ENCODE data around the gene SLC24A1.

Gene SLC24A1

GRCh38 chr15:65655026-65655425, 33.3 kb downstream of the SLC24A1 start:
- Histone ChIP-seq H3K27ac (ENCODE audit: low read depth, low read length) (no peak overlapping the region), H3K9me3 (ENCODE audit: insufficient read depth, low read depth, low read length) (no peaks in the 10 kb centered on the region), H3K4me1 (ENCODE audit: control insufficient read depth in 1 of 2, insufficient read depth in 2 of 2, low read length in 2 of 2) (no peaks in the 10 kb centered on the region), H3K79me1 (ENCODE audit: low read length) (no peaks in the 10 kb centered on the region), H2BK12ac (ENCODE audit: low read length) (no peak overlapping the region), H3K23ac (ENCODE audit: low read length) (no peak overlapping the region), H3K4me2 (ENCODE audit: low read length) (no peak overlapping the region), H3K27me3 (ENCODE audit: insufficient read depth, low read length) (no peaks in the 10 kb centered on the region), H2AK5ac (ENCODE audit: low read length) (no peak overlapping the region), H4K8ac (ENCODE audit: low read depth, low read length) (no peak overlapping the region), H4K12ac (ENCODE audit: low read depth, low read length) (no peak overlapping the region), H3K79me2 (ENCODE audit: control insufficient read depth, insufficient read depth, low read length, poor library complexity) (no peaks in the 10 kb centered on the region), H4K91ac (ENCODE audit: low read depth, low read length) (no peak overlapping the region), H2AFZ (ENCODE audit: insufficient read depth, low read length, poor library complexity) (no peak overlapping the region), H2BK5ac (ENCODE audit: low read depth, low read length, poor library complexity) (no peak overlapping the region), H3K18ac (ENCODE audit: low read length) (no peak overlapping the region), H3K14ac (ENCODE audit: low read length) (no peak overlapping the region), H3K36me3 (ENCODE audit: control insufficient read depth in 1 of 2, insufficient read depth in 2 of 2, low read length in 2 of 2) (peaks cover 5 to 7% of the 10 kb centered on the region in 2 experiments), H3K4ac (ENCODE audit: low read depth, low read length) (no peak overlapping the region), H2BK120ac (ENCODE audit: insufficient read depth, low read length, poor library complexity) (no peak overlapping the region), H3K4me3 (ENCODE audit: low read depth, low read length) (no peak overlapping the region), H3K9ac (ENCODE audit: low read length) (no peak overlapping the region)
- no CpG with 5 or more reads among the region's 1 CpG for WGBS (ENCODE audit: extremely low coverage, insufficient coverage, insufficient read length)
- DNase-seq: peak in 1 of 2 donors; percentile 41

GRCh38 chr15:65655457-65655856, 33.7 kb downstream of the SLC24A1 start:
- Histone ChIP-seq H3K14ac (ENCODE audit: low read length) (no peak overlapping the region), H3K4me1 (ENCODE audit: control insufficient read depth in 1 of 2, insufficient read depth in 2 of 2, low read length in 2 of 2) (no peaks in the 10 kb centered on the region), H2AFZ (ENCODE audit: insufficient read depth, low read length, poor library complexity) (no peak overlapping the region), H3K36me3 (ENCODE audit: control insufficient read depth in 1 of 2, insufficient read depth in 2 of 2, low read length in 2 of 2) (peaks cover 5 to 7% of the 10 kb centered on the region in 2 experiments), H4K8ac (ENCODE audit: low read depth, low read length) (no peak overlapping the region), H4K12ac (ENCODE audit: low read depth, low read length) (no peak overlapping the region), H4K91ac (ENCODE audit: low read depth, low read length) (no peak overlapping the region), H2BK12ac (ENCODE audit: low read length) (no peak overlapping the region), H3K79me2 (ENCODE audit: control insufficient read depth, insufficient read depth, low read length, poor library complexity) (no peaks in the 10 kb centered on the region), H3K9ac (ENCODE audit: low read length) (no peak overlapping the region), H3K23ac (ENCODE audit: low read length) (no peak overlapping the region), H3K18ac (ENCODE audit: low read length) (no peak overlapping the region), H3K4ac (ENCODE audit: low read depth, low read length) (no peak overlapping the region), H3K4me2 (ENCODE audit: low read length) (no peak overlapping the region), H3K4me3 (ENCODE audit: low read depth, low read length) (no peak overlapping the region), H2BK5ac (ENCODE audit: low read depth, low read length, poor library complexity) (no peak overlapping the region), H3K9me3 (ENCODE audit: insufficient read depth, low read depth, low read length) (no peaks in the 10 kb centered on the region), H3K79me1 (ENCODE audit: low read length) (no peaks in the 10 kb centered on the region), H3K27ac (ENCODE audit: low read depth, low read length) (no peak overlapping the region), H2BK120ac (ENCODE audit: insufficient read depth, low read length, poor library complexity) (no peak overlapping the region), H2AK5ac (ENCODE audit: low read length) (no peak overlapping the region), H3K27me3 (ENCODE audit: insufficient read depth, low read length) (no peaks in the 10 kb centered on the region)
- no peak for DNase-seq
- WGBS (ENCODE audit: extremely low coverage, insufficient coverage, insufficient read length): no CpG with 5 or more reads among the region's 4 CpGs

- H3K79me1 ChIP-seq (ENCODE audit: low read length): no peaks in the 10 kb centered on the region
- no CpG with 5 or more reads among the region's 4 CpGs for WGBS (ENCODE audit: extremely low coverage, insufficient coverage, insufficient read length)
- no peak overlapping the region for H3K4me2 ChIP-seq (ENCODE audit: low read length)
- H3K4me3 ChIP-seq (ENCODE audit: low read depth, low read length): no peak overlapping the region
- H3K9me3 ChIP-seq (ENCODE audit: insufficient read depth, low read depth, low read length): no peaks in the 10 kb centered on the region
- no peak overlapping the region for H3K18ac ChIP-seq (ENCODE audit: low read length)
- no peak overlapping the region for H2AFZ ChIP-seq (ENCODE audit: insufficient read depth, low read length, poor library complexity)
- no peak for DNase-seq
- no peaks in the 10 kb centered on the region for H3K4me1 ChIP-seq (ENCODE audit: control insufficient read depth in 1 of 2, insufficient read depth in 2 of 2, low read length in 2 of 2)
- H3K79me2 ChIP-seq (ENCODE audit: control insufficient read depth, insufficient read depth, low read length, poor library complexity): no peaks in the 10 kb centered on the region
- no peak overlapping the region for H3K27ac ChIP-seq (ENCODE audit: low read depth, low read length)
- H3K36me3 ChIP-seq (ENCODE audit: control insufficient read depth in 1 of 2, insufficient read depth in 2 of 2, low read length in 2 of 2): peaks cover 0 to 1% of the 10 kb centered on the region in 2 experiments
- no peaks in the 10 kb centered on the region for H3K27me3 ChIP-seq (ENCODE audit: insufficient read depth, low read length)
- H3K4ac ChIP-seq (ENCODE audit: low read depth, low read length): no peak overlapping the region
- H3K23ac ChIP-seq (ENCODE audit: low read length): no peak overlapping the region
- H4K91ac ChIP-seq (ENCODE audit: low read depth, low read length): no peak overlapping the region
- no peak overlapping the region for H2AK5ac ChIP-seq (ENCODE audit: low read length)
- no peak overlapping the region for H2BK120ac ChIP-seq (ENCODE audit: insufficient read depth, low read length, poor library complexity)
- no peak overlapping the region for H2BK5ac ChIP-seq (ENCODE audit: low read depth, low read length, poor library complexity)
- H2BK12ac ChIP-seq (ENCODE audit: low read length): no peak overlapping the region
- no peak overlapping the region for H3K14ac ChIP-seq (ENCODE audit: low read length)
- no peak overlapping the region for H3K9ac ChIP-seq (ENCODE audit: low read length)
- no peak overlapping the region for H4K8ac ChIP-seq (ENCODE audit: low read depth, low read length)
- no peak overlapping the region for H4K12ac ChIP-seq (ENCODE audit: low read depth, low read length)
Observed at GRCh38 chr15:65659502-65660052, 37.8 kb downstream of the SLC24A1 start.

- H3K9me3 ChIP-seq (ENCODE audit: insufficient read depth, low read depth, low read length): no peaks in the 10 kb centered on the region
- H2BK120ac ChIP-seq (ENCODE audit: insufficient read depth, low read length, poor library complexity): no peak overlapping the region
- no CpG with 5 or more reads among the region's 2 CpGs for WGBS (ENCODE audit: extremely low coverage, insufficient coverage, insufficient read length)
- no peaks in the 10 kb centered on the region for H3K79me1 ChIP-seq (ENCODE audit: low read length)
- no peak overlapping the region for H2BK12ac ChIP-seq (ENCODE audit: low read length)
- no peak overlapping the region for H3K18ac ChIP-seq (ENCODE audit: low read length)
- no peak overlapping the region for H3K4me3 ChIP-seq (ENCODE audit: low read depth, low read length)
- H3K79me2 ChIP-seq (ENCODE audit: control insufficient read depth, insufficient read depth, low read length, poor library complexity): no peaks in the 10 kb centered on the region
- no peaks in the 10 kb centered on the region for H3K4me1 ChIP-seq (ENCODE audit: control insufficient read depth in 1 of 2, insufficient read depth in 2 of 2, low read length in 2 of 2)
- no peak overlapping the region for H3K14ac ChIP-seq (ENCODE audit: low read length)
- H3K27ac ChIP-seq (ENCODE audit: low read depth, low read length): no peak overlapping the region
- no peak overlapping the region for H3K4me2 ChIP-seq (ENCODE audit: low read length)
- H3K36me3 ChIP-seq (ENCODE audit: control insufficient read depth in 1 of 2, insufficient read depth in 2 of 2, low read length in 2 of 2): peaks cover 0 to 1% of the 10 kb centered on the region in 2 experiments
- H3K9ac ChIP-seq (ENCODE audit: low read length): no peak overlapping the region
- no peak for DNase-seq
- no peak overlapping the region for H4K12ac ChIP-seq (ENCODE audit: low read depth, low read length)
- H2BK5ac ChIP-seq (ENCODE audit: low read depth, low read length, poor library complexity): no peak overlapping the region
- H3K23ac ChIP-seq (ENCODE audit: low read length): no peak overlapping the region
- H3K4ac ChIP-seq (ENCODE audit: low read depth, low read length): no peak overlapping the region
- H4K8ac ChIP-seq (ENCODE audit: low read depth, low read length): no peak overlapping the region
- H3K27me3 ChIP-seq (ENCODE audit: insufficient read depth, low read length): no peaks in the 10 kb centered on the region
- H2AK5ac ChIP-seq (ENCODE audit: low read length): no peak overlapping the region
- H4K91ac ChIP-seq (ENCODE audit: low read depth, low read length): no peak overlapping the region
- no peak overlapping the region for H2AFZ ChIP-seq (ENCODE audit: insufficient read depth, low read length, poor library complexity)
Observed at GRCh38 chr15:65660927-65661326, 39.2 kb downstream of the SLC24A1 start.
